ENCODE results near the gene WHRN. TPM values are rescaled to one million over a fixed set of nuclear protein-coding genes. Genes with fewer than 3 reads are reported as not detected.
A peak's percentile ranks its signal among the peaks of the same experiment; 100 is the strongest.

Gene WHRN
- total RNA-seq, 1 experiment from 2014 or later = 24.3 TPM

GRCh38 chr9:114397219-114397847 lies 107.9 kb downstream of the WHRN start:
- CTCF ChIA-PET = interaction anchor here (1.0 to 2.9 kb wide), 5 partner anchors 8 to 58 kb away, joined by 3 to 13 read pairs (median 5); partner anchors contain the start of gene AKNA
- Mint-ChIP-seq H3K4me3 (peak overlapping the region; percentile 93), H3K27me3 (ENCODE audit: low read depth) (no peaks in the 10 kb centered on the region), H3K4me1 (peaks cover 36% of the 10 kb centered on the region), H3K27ac (peak overlapping the region; percentile 95), H3K36me3 (no peaks in the 10 kb centered on the region), H3K9me3 (no peaks in the 10 kb centered on the region)
- peak; percentile 34 for DNase-seq (ENCODE audit: low spot score)
- POLR2A ChIA-PET = interaction anchor here (1.1 to 2.5 kb wide), 6 partner anchors 9 to 190 kb away, joined by 3 to 13 read pairs (median 6); partner anchors contain the start of genes AKNA and ATP6V1G1
- ATAC-seq = no peak; the same call in 1 of the 2 replicates
- TF ChIP-seq ZNF532 (CRISPR knock-in tag; IDR thresholded peaks at IDR 0.05; ENCODE audit: borderline replicate concordance) = 0 out of 2 replicates have a peak, but pooled peaks have one; percentile 13
- TF ChIP-seq CDX4 (CRISPR knock-in tag; IDR thresholded peaks at IDR 0.05; ENCODE audit: borderline replicate concordance) = no peak
- no peak for TF ChIP-seq TCF7 (CRISPR knock-in tag; IDR thresholded peaks at IDR 0.05; ENCODE audit: low read depth)
- TF ChIP-seq E2F1 (CRISPR knock-in tag; IDR thresholded peaks at IDR 0.05) = no peak
- no peak for TF ChIP-seq PREB (CRISPR knock-in tag; IDR thresholded peaks at IDR 0.05; ENCODE audit: borderline replicate concordance)
- no peak for TF ChIP-seq NR3C1 (CRISPR knock-in tag; conservative IDR thresholded peaks at IDR 0.05; ENCODE audit: low read depth)
- TF ChIP-seq, protein P1, sequence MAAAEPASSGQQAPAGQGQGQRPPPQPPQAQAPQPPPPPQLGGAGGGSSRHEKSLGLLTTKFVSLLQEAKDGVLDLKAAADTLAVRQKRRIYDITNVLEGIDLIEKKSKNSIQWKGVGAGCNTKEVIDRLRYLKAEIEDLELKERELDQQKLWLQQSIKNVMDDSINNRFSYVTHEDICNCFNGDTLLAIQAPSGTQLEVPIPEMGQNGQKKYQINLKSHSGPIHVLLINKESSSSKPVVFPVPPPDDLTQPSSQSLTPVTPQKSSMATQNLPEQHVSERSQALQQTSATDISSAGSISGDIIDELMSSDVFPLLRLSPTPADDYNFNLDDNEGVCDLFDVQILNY (CRISPR knock-in tag; IDR thresholded peaks at IDR 0.05) = no peak
- TF ChIP-seq FOXJ3 (CRISPR knock-in tag; IDR thresholded peaks at IDR 0.05; ENCODE audit: borderline replicate concordance) = no peak
- TF ChIP-seq, protein P2, sequence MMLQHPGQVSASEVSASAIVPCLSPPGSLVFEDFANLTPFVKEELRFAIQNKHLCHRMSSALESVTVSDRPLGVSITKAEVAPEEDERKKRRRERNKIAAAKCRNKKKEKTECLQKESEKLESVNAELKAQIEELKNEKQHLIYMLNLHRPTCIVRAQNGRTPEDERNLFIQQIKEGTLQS (CRISPR knock-in tag; conservative IDR thresholded peaks at IDR 0.05) = no peak
- 0 out of 2 replicates have a peak, but pooled peaks have one; percentile 81 for TF ChIP-seq GTF2I (CRISPR knock-in tag; conservative IDR thresholded peaks at IDR 0.05)
- no peak for TF ChIP-seq ZNF425 (CRISPR knock-in tag; conservative IDR thresholded peaks at IDR 0.05)
- no peak for TF ChIP-seq ATF1 (CRISPR knock-in tag; IDR thresholded peaks at IDR 0.05)
- TF ChIP-seq, protein P3, sequence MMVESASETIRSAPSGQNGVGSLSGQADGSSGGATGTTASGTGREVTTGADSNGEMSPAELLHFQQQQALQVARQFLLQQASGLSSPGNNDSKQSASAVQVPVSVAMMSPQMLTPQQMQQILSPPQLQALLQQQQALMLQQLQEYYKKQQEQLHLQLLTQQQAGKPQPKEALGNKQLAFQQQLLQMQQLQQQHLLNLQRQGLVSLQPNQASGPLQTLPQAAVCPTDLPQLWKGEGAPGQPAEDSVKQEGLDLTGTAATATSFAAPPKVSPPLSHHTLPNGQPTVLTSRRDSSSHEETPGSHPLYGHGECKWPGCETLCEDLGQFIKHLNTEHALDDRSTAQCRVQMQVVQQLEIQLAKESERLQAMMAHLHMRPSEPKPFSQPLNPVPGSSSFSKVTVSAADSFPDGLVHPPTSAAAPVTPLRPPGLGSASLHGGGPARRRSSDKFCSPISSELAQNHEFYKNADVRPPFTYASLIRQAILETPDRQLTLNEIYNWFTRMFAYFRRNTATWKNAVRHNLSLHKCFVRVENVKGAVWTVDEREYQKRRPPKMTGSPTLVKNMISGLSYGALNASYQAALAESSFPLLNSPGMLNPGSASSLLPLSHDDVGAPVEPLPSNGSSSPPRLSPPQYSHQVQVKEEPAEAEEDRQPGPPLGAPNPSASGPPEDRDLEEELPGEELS (CRISPR knock-in tag; IDR thresholded peaks at IDR 0.05) = no peak
- TF ChIP-seq, protein P4, sequence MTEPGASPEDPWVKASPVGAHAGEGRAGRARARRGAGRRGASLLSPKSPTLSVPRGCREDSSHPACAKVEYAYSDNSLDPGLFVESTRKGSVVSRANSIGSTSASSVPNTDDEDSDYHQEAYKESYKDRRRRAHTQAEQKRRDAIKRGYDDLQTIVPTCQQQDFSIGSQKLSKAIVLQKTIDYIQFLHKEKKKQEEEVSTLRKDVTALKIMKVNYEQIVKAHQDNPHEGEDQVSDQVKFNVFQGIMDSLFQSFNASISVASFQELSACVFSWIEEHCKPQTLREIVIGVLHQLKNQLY (CRISPR knock-in tag; IDR thresholded peaks at IDR 0.05) = no peak
- TF ChIP-seq ZNF263 (CRISPR knock-in tag; IDR thresholded peaks at IDR 0.05; ENCODE audit: low read depth) = no peak
- TF ChIP-seq, protein P5, sequence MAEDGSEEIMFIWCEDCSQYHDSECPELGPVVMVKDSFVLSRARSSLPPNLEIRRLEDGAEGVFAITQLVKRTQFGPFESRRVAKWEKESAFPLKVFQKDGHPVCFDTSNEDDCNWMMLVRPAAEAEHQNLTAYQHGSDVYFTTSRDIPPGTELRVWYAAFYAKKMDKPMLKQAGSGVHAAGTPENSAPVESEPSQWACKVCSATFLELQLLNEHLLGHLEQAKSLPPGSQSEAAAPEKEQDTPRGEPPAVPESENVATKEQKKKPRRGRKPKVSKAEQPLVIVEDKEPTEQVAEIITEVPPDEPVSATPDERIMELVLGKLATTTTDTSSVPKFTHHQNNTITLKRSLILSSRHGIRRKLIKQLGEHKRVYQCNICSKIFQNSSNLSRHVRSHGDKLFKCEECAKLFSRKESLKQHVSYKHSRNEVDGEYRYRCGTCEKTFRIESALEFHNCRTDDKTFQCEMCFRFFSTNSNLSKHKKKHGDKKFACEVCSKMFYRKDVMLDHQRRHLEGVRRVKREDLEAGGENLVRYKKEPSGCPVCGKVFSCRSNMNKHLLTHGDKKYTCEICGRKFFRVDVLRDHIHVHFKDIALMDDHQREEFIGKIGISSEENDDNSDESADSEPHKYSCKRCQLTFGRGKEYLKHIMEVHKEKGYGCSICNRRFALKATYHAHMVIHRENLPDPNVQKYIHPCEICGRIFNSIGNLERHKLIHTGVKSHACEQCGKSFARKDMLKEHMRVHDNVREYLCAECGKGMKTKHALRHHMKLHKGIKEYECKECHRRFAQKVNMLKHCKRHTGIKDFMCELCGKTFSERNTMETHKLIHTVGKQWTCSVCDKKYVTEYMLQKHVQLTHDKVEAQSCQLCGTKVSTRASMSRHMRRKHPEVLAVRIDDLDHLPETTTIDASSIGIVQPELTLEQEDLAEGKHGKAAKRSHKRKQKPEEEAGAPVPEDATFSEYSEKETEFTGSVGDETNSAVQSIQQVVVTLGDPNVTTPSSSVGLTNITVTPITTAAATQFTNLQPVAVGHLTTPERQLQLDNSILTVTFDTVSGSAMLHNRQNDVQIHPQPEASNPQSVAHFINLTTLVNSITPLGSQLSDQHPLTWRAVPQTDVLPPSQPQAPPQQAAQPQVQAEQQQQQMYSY (CRISPR knock-in tag; IDR thresholded peaks at IDR 0.05) = no peak
- no peak for TF ChIP-seq EMX1 (CRISPR knock-in tag; IDR thresholded peaks at IDR 0.05)
- 0 out of 2 replicates have a peak, but pooled peaks have one; percentile 36 for TF ChIP-seq TP53 (CRISPR knock-in tag; IDR thresholded peaks at IDR 0.05)
